PFSK-1 (cell line): ENCODE measurements around the gene NEMP2.

Experiments used
- POLR2AphosphoS5 ChIP-seq: IDR thresholded peaks from 2 replicates; pipeline ENCODE4 v1.6.1; 2012; ENCODE audit warnings: low read depth, mild to moderate bottlenecking, control low read depth, low read length, moderate library complexity
- SIN3A ChIP-seq: IDR thresholded peaks from 2 replicates; pipeline ENCODE4 v1.6.1; 2012; ENCODE audit warnings: mild to moderate bottlenecking, low read length, moderate library complexity, borderline replicate concordance; ENCODE audit not compliant: insufficient read depth
- TAF1 ChIP-seq: IDR thresholded peaks from 2 replicates; pipeline ENCODE4 v1.6.1; 2012; ENCODE audit warnings: low read length, control low read depth, borderline replicate concordance; ENCODE audit not compliant: insufficient read depth
- TF ChIP-seq, protein P1 (sequence below), 2 experiments: IDR thresholded peaks; 2 replicates each; pipeline versions ENCODE4 v1.6.1 to v1.8.0; 2011 to 2012; ENCODE audit warnings: low read depth in 2 of 2, low read length in 2 of 2, control low read depth in 1 of 2, inconsistent platforms in 1 of 2, mild to moderate bottlenecking in 1 of 2, moderate library complexity in 1 of 2; ENCODE audit not compliant: insufficient read depth in 1 of 2

DNA sequence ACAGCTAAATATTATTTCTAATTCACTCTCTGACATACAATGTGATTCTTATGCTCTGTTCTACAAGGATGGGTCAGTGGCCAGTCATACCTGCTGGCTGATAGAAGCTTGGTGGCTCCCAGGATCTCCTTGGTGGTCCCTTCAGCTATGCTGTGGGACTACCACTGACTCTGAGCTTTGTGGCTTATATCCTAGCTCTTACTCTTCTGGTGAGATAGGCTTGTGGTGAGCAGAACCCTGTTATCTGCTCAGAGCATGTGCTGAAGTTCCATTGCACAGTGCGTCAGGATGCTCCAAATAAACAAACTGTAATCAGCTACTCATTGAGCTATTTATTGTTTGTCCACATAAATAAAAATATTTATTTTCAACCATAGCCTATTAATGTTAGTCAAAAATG lies 74.6 kb downstream of the NEMP2 start:
- TF ChIP-seq, protein P1, sequence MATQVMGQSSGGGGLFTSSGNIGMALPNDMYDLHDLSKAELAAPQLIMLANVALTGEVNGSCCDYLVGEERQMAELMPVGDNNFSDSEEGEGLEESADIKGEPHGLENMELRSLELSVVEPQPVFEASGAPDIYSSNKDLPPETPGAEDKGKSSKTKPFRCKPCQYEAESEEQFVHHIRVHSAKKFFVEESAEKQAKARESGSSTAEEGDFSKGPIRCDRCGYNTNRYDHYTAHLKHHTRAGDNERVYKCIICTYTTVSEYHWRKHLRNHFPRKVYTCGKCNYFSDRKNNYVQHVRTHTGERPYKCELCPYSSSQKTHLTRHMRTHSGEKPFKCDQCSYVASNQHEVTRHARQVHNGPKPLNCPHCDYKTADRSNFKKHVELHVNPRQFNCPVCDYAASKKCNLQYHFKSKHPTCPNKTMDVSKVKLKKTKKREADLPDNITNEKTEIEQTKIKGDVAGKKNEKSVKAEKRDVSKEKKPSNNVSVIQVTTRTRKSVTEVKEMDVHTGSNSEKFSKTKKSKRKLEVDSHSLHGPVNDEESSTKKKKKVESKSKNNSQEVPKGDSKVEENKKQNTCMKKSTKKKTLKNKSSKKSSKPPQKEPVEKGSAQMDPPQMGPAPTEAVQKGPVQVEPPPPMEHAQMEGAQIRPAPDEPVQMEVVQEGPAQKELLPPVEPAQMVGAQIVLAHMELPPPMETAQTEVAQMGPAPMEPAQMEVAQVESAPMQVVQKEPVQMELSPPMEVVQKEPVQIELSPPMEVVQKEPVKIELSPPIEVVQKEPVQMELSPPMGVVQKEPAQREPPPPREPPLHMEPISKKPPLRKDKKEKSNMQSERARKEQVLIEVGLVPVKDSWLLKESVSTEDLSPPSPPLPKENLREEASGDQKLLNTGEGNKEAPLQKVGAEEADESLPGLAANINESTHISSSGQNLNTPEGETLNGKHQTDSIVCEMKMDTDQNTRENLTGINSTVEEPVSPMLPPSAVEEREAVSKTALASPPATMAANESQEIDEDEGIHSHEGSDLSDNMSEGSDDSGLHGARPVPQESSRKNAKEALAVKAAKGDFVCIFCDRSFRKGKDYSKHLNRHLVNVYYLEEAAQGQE (IDR thresholded peaks at IDR 0.05; ENCODE audit: insufficient read depth in 1 of 2, low read depth in 2 of 2, low read length in 2 of 2): no peak
- TF ChIP-seq POLR2AphosphoS5 (no peak), TAF1 (no peak), SIN3A (no peak)
